Body of pancreas (tissue), 4 donors: ENCODE results near the gene IPO11.

Source experiments
- POLR2A ChIP-seq, 3 donors: fragments of 450-650 bp; IDR thresholded peaks; one replicate each; pipeline ENCODE4 v1.6.1; 2016; ENCODE audit warnings: antibody characterized with exemption in 3 of 3, mild to moderate bottlenecking in 2 of 3
- TF ChIP-seq, protein P1 (sequence below), 7 experiments: fragments of 450-650 bp in 4 of 7; fragments of 200-600 bp in 3 of 7; sonication (generic) in 3 of 7; IDR thresholded peaks; one replicate each; pipeline ENCODE4 v1.5.1; 2016 to 2019; ENCODE audit warnings: antibody characterized with exemption in 7 of 7

DNA sequence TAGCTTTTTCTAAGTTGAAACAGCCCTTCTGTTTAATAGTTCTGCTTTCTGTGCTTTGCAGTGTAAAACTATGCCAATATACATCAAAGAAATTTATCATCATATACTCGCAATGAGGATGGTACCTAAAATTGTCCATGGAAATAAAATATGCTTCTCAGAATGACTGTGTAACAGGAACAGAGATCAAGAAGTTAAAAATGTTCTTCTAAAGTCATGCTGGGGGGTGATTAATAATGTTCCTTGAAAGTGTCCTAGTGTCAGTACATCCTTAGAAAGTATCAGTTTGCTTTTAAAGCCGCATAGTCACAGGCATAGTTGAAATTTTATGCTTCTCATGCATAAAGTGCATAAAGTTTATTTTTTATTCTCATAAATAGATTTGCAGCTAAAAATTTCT, 162.0 kb downstream of the IPO11 start:
- TF ChIP-seq, protein P1, sequence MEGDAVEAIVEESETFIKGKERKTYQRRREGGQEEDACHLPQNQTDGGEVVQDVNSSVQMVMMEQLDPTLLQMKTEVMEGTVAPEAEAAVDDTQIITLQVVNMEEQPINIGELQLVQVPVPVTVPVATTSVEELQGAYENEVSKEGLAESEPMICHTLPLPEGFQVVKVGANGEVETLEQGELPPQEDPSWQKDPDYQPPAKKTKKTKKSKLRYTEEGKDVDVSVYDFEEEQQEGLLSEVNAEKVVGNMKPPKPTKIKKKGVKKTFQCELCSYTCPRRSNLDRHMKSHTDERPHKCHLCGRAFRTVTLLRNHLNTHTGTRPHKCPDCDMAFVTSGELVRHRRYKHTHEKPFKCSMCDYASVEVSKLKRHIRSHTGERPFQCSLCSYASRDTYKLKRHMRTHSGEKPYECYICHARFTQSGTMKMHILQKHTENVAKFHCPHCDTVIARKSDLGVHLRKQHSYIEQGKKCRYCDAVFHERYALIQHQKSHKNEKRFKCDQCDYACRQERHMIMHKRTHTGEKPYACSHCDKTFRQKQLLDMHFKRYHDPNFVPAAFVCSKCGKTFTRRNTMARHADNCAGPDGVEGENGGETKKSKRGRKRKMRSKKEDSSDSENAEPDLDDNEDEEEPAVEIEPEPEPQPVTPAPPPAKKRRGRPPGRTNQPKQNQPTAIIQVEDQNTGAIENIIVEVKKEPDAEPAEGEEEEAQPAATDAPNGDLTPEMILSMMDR (IDR thresholded peaks at IDR 0.05): no peak
- TF ChIP-seq POLR2A (IDR thresholded peaks at IDR 0.05): no peak
